HTR-8/SVneo (cell line): ENCODE data around the gene MTR.

ENCODE experiments used
- DNase-seq: peaks from one replicate; pipeline ENCODE4 v3.0.0; 2011; ENCODE audit warnings: low spot score, mixed read lengths; ENCODE audit not compliant: insufficient read length
- FAIRE-seq: peaks from 2 replicates; lab custom pipeline; 2011; peaks lifted over from hg19 to GRCh38; lab: Jason Lieb, UNC

MTR gene

DNA sequence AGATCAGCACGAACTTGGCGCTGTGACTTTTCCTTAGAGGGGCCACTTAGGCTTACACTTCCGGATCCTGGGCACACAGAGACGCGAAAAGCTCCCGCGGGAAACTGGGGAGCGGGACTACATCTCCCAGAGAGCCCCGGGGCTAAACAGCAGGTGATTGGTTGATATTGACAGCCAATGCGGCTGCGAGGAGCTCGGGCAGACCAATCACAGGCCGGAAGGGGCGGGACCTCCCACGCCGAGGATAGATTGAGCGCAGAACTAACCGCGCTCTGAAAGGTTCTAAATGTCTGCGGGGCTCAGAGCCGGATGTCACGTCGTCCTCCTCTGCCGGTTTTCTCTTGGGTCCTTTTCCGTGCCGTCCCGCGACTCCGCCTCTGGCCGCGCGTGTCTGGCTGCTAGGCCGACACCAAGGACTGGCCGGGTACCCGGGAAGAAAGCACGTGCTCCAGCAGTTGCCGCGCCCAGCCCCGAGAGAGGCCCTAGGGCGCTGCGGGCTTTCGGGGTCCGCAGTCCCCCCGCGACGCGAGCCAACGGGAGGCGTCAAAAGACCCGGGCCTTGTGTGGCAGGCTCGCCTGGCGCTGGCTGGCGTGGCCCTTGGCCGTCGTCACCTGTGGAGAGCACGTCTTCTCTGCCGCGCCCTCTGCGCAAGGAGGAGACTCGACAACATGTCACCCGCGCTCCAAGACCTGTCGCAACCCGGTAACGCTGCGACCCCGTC, at the start of gene MTR:
Gene MTR, plus strand, starts transcription at position 258 of the 722 bp plus-strand sequence. Its CDS starts 412 bp downstream, at position 670.
- peak; percentile 91 for FAIRE-seq
- DNase-seq = peak; percentile 99

DNA sequence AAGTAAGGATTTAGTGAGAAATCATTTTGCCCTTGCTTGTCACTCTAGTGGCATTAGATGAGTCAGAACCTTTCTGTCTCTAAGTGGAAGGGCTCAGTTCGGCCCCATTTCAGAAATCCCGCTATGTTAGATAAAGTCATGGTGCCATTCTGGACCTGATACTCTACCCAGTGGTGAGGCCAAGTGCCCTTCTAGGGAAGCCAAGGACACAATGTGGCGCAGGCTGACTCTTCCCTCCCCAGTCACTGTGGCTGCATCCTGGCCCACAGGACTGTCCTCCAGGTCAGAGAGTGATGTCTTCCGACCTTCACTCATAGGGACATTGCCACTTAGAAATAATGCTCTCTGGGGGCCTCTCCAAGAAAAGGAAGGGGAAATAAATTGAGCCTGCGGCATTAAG, 48.3 kb upstream of the MTR start:
- FAIRE-seq = no peak
- no peak for DNase-seq

DNA sequence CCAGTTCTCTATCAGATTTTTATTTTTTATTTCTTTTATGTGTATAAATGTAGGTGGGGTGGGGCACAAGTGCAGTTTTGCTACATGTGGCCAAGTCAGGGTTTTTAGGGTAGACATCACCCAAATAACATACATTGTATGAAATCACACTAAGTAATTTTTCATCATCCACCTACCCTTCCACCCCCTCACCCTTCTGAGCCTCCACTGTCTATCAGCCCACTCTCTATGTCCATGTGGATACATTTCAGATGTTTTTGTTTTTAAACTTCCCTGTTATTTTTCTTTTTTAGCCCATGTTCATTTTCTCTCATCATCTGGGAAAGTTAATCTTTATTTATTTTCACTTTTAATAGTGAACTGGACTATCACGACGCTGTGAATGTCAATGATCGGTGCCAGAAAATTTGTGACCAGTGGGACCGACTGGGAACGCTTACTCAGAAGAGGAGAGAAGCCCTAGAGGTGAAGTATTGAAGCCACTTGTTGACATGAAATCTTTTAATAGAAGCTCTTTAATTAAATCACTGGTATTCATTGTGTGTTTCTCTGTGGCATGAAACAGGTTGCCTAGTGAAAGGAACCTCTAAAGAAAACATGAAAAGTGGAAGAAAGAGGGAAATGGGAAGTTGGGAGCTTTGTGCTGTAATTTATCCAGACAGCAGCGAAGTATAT, 47.6 kb upstream of the MTR start:
- FAIRE-seq (no peak), DNase-seq (no peak)

DNA sequence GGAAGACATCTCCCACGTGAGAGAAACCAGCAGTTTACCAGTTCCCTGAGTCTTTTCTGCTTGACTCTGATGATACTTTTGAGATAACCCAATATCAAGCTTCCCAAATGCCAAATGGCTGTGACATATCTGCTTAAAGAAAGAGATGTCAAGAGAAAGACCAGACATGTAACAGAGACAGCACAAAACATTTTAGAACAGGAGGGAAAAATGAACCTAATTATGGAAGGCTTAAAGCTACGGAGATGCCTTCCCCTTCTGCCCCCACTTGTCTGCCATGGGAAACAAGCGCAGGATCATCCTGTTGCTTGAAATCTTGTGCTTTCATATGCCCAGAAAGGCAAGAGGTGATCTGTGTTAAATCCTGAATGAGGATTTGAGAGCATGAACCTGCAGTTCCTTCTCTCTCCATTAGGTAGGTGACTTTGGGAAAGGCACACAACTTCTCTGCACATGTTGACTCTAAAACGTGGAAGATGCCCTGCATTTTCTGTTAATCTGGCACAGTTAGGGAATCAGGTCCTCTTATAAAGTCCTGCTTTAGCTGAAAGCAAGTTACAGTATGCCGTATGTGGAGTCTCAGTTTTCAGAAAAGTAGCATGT, 46.7 kb upstream of the MTR start:
- no peak for FAIRE-seq
- no peak for DNase-seq

DNA sequence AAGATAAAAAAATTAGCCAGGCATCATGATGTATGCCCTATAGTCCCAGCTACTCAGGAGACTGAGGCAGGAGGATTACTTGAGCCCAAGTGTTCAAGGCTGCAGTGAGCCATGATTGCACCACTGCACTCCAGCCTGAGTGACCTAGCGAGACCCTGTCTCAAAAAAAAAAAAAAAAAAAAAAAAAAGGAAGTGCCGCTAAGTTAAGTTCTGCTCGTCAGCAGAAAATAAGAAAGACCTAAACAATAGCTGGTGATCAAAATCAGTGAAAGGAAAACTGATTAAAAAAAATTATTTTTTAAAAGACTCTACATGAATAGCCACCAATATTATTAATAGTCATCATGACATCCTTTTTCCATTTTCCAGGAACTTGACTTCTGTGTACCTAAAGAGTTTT, 44.2 kb upstream of the MTR start:
- FAIRE-seq = no peak
- DNase-seq = no peak

DNA sequence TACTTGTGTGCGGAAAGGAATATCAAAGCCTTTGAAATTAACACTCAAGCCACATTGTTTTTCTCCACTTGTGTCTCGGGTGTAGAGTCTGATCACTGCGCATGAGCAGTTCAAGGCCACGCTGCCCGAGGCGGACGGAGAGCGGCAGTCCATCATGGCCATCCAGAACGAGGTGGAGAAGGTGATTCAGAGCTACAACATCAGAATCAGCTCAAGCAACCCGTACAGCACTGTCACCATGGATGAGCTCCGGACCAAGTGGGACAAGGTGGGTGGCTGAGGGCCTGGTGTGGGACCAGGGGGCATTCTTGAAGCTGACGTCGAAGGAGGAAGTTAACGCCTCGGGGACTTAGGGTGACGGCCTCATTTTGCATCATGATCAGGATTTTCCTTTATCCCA, 43.7 kb upstream of the MTR start:
- FAIRE-seq = no peak
- DNase-seq = no peak

DNA sequence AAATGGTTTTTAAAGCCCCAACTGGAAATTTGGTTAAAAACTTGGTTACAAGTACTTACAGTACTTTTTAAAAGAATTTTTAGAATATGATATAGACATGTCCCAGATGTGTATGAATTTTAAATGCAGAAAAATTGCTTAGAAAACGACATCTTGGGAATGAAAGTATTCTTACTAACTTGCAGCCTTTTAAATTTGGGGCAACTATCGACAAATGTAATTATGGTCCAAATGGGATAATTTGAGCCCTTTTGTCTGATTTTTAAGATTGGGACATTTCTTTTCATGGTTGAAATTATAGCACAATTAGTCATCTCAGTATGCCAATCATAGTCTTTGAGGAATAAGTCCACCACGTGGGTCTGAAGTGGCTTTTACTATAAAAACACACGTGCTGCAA, 43.2 kb upstream of the MTR start:
- DNase-seq (no peak), FAIRE-seq (no peak)

DNA sequence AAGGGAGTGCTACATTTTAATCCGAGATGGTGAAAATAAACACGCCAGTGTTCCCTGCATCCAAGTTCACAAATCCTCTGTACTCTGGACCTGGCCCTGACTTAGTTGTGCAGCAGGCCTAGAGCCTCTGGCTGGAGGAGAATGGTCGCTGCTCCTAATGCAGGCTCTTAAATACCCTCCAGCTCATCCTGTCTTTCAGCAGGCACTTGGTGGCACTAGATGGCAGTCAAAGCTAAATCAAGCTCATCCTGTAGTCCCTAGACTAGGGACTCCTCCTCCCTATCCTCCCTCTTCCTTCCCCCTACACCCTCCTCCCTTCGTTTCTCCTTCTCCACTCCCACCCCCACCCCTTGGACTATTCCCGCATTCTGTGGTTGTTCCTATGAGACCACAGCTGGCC, 41.6 kb upstream of the MTR start:
- no peak for FAIRE-seq
- peak; percentile 48 for DNase-seq

DNA sequence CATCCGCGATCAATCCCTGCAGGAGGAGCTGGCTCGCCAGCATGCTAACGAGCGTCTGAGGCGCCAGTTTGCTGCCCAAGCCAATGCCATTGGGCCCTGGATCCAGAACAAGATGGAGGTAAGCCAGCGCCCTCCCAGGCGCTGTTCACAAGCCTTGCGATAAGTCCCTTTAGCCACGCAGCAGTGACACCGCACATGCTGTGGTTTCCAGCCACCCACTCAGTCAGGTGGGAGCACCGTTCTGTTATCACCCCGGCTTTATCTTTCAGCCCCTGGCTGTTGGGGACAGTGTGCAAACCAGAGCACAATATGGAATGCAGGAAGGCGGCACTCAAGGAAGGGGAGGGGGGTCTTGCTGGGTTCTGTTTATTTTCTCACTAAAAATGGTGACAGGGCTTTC, 41.1 kb upstream of the MTR start:
- no peak for FAIRE-seq

DNA sequence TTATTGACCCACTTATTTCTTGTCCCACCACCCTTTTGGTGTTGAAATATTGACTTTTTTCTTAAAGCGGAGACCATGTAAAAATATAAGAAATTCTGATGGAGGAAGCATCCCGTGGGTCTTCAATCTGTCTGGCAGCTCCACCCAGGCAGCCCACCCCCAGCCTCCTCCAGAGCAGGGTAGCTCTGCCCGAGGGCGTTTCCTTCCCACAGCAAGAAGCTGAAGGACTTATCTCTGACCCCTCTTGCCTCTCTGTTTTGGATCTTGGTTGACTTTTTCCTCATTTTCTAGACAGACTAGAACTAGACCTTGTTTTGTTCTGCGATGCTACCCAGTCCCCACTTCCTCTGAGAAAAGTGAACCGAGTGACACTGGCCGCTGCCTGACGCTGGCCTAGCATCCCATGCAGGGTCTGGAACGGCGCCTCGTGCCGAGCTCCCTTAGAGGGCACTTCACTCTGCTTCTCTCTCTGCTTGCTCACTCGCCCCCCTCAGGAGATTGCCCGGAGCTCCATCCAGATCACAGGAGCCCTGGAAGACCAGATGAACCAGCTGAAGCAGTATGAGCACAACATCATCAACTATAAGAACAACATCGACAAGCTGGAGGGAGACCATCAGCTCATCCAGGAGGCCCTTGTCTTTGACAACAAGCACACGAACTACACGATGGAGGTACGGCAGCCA, 40.4 kb upstream of the MTR start:
- FAIRE-seq (no peak), DNase-seq (no peak)

More for the DNA sequence above, 41.1 kb upstream of the MTR start:
- DNase-seq = no peak

DNA sequence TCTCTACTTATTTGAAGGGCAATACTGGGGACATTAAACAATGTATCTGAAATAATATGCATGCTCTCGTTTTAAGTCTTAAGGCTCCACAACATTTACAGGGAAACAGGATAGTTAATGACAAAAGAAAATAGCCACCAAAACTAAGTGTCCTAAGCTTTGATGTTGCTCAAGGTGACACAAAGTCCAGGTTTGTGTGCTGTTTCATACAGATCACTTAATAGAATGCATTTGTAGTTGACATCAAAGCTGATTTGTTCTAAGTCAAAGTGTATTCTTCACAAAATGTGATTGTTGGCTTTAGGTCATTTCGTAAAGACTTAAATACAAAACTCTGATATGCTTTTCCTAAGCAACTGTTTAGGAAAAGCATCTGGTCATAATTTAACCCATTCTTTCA, 37.5 kb upstream of the MTR start:
- DNase-seq (no peak), FAIRE-seq (no peak)

DNA sequence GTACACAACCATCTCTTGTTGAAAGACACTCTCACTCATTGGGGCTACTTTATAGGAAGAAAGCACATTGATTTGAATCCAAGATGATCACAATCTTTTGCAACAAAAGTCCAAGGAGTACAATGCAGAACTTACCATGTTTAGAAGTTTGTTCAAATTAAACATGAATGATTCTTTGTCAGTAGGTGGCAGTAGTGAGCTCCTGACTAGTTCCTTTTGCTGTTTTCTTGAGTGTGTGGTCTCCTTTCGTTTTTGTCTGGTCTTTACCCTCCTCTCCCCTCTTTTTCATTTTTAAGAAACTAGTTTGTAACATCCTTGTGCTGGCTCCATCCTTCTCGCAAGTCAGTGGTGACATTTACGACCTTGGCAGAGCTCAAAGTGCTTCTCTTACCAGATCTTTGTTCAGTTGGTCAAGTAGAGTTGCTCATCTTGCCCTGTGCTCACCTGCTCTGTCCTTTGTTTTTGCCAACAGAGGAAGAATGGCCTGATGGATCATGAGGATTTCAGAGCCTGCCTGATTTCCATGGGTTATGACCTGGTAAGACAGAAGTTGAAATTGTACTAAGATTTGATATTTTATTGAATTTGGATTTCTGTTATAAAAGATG, 35.7 kb upstream of the MTR start:
- FAIRE-seq (peak; percentile 66), DNase-seq (peak; percentile 50)

DNA sequence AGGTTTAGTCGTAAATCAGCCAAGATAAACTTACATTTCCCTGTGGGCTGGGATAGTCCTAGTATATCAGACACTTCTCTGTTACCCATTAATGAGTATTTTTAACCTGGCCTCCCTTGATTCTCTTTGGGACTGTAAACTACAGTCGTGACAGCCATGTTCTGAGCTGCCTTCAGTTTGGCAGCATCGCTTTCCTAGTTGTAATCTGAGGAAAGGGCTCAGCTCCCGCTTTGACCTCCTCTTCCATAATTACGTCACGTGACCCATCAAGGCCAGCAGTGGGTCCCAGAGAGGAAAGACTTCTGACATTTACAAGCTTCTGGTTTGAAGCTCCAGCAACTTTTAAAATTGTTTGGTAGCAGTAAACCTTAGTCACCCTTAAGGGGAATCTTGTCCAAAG, 34.6 kb upstream of the MTR start:
- no peak for DNase-seq
- no peak for FAIRE-seq

DNA sequence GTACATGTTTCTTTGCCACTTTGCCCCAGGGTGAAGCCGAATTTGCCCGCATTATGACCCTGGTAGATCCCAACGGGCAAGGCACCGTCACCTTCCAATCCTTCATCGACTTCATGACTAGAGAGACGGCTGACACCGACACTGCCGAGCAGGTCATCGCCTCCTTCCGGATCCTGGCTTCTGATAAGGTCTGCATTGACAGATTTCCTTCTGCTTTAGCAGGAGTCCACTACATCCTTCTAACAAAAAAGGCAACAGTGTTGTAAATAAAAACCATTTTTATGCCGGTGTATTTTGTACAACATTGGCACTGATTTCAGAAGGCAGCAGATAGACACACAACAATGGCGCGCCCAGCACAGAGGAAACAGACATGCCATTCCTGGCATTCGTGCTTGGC, 34.1 kb upstream of the MTR start:
- FAIRE-seq (no peak), DNase-seq (no peak)

DNA sequence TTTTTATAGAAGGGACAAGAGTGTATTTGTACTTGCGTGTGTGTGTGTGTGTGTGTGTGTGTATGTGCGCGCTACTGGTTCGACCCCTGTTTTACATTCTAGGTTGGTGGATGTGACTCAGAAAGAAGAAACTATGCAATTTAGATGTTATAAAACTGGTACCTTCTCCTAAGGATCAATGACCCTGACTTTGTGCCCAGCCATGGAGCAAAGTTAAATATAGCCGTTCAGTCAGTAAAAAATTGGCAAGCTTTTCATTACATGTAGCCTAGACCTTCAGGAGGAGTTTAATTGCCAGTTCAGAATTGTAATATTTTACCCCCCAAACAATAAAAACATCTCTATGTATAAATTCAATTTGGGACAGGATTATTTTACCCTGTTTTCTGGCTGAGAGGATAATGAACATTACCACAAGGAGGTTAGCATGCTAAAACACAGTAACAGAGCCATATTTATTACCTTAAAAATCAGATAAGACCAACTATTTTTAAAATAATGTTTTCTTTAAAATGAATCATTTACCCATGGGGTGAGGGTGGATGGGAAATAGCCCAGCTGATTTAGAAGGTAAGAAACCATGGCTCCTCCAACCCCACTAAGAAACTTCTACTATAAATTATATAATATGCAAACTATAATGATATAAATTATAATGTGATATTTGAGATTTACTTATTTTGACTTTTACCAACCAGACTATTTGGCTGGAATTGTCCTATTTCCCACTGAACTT, 33.5 kb upstream of the MTR start:
- no peak for FAIRE-seq

DNA sequence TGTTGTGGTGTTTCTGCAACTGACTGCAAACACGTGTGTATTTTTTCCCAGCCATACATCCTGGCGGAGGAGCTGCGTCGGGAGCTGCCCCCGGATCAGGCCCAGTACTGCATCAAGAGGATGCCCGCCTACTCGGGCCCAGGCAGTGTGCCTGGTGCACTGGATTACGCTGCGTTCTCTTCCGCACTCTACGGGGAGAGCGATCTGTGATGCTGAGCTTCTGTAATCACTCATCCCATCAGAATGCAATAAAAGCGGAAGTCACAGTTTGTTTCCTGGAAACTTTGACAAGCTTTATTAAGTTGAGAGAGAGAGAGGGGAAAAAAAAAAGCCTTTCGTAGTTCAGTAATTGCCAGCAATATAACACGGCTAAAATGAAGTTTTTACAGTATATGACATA, 32.7 kb upstream of the MTR start:
- FAIRE-seq (no peak), DNase-seq (no peak)

More for the DNA sequence above, 33.5 kb upstream of the MTR start:
- DNase-seq = no peak

DNA sequence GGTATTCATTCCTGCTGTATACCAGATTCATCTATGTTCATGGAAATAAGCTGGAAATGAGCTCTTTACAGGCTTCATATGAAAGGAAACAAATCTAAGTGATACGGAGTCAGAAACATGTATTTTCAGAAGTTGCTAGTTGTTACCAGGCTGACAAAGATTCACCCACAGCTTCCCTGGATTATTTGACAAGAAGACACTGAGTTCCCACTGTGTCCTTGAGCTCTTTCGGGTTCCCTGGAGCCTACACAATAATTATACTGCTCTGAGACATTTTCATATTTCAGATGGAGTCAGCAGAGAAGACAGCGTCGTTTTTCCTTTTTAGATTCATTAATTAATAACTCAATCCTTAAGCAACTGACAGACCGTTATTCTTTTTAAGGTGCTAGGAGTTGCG, 29.3 kb upstream of the MTR start:
- DNase-seq (no peak), FAIRE-seq (no peak)

DNA sequence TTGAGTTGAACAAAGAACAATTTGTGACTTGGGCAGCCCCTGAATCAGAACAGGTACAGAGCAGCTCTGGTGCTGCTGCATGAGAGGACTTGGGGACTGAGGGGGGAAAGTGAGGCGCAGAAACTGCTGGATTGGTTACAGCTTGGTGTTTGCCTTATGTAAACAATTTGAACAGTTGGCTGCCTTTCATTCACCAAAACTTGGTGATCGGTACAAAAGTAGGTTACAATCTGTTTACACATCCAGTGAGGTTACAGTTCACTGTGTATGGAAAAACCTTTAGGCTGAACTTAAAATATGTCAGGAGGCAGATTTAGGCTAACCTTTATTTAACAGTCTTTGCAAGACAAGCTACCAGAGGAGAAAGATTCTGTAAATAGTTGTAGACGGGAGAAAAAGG, 28.6 kb upstream of the MTR start:
- no peak for FAIRE-seq

DNA sequence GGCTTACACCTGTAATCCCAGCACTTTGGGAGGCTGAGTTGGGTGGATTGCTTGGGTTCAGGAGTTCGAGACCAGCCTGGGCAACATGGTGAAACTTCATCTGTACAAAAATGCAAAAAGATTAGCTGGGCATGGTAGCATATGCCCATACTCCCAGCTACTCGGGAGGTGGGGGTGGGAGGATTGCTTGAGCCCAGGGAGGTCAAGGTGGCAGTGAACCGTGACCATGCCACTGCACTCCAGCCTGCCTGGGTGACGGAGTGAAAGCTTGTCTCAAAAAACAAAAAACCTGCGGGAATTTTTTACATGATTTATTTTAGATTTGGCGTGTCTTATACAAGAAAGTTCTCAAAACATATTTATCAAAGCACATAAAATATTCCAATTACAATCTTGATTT, 27.8 kb upstream of the MTR start:
- no peak for FAIRE-seq
- no peak for DNase-seq

More for the DNA sequence above, 28.6 kb upstream of the MTR start:
- no peak for DNase-seq

DNA sequence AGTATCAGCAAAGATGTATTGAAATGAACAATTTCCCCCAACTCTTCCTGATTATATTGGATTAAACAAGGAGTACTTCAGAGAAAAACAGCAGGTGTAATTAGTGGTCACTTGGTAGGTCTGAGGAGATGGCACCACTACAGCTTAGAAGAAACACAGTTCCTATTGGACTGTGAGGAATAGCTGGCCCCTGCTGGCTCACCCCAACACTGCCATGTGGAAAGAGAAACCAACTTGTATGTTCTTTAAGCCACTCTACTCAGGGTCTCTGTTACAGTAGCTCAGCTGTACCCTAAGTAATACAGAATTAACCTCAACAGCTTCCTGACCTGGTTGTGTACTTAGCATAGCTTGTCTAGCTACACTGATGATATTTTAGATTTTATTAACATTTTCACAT, 26.5 kb upstream of the MTR start:
- no peak for DNase-seq

More for the DNA sequence above, 26.5 kb upstream of the MTR start:
- FAIRE-seq = peak; percentile 9
